GM03348 (cell line): Measurements from ENCODE around the gene SULF2.
A peak's percentile ranks its signal among the peaks of the same experiment; 100 is the strongest.

Experiments
- DNase-seq: peaks from one replicate; pipeline ENCODE4 v3.0.0; 2012; ENCODE audit warnings: low spot score

SULF2 gene

GRCh38 chr20:47735412-47736400, 49.6 kb downstream of the SULF2 start:
- no peak for DNase-seq

- DNase-seq: no peak
Measured at GRCh38 chr20:47734870-47735269, 50.4 kb downstream of the SULF2 start.

DNA sequence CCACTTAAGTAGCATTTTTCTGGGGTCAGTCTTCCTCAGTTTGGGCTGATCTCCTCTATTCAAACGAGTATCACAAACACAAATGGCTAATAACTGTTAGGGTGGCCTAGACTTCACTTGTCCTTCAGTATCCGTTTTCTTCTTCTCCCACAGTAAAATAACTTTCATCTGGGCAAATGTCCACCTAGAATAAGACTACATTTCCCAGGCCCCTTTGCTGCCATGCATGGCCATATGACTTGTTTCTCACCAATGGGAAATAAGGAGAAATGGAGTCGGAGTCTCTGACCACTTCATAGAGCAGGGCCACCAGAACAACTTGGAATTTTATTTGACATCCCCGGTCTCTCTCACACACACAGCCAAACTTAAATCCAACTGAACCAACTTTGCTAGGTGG, 51.4 kb downstream of the SULF2 start:
- DNase-seq: no peak

GRCh38 chr20:47730744-47731143, 54.5 kb downstream of the SULF2 start:
- no peak for DNase-seq

GRCh38 chr20:47729472-47729871, 55.8 kb downstream of the SULF2 start:
- no peak for DNase-seq

- DNase-seq: no peak
Measured at GRCh38 chr20:47727909-47728361, 57.3 kb downstream of the SULF2 start.

DNA sequence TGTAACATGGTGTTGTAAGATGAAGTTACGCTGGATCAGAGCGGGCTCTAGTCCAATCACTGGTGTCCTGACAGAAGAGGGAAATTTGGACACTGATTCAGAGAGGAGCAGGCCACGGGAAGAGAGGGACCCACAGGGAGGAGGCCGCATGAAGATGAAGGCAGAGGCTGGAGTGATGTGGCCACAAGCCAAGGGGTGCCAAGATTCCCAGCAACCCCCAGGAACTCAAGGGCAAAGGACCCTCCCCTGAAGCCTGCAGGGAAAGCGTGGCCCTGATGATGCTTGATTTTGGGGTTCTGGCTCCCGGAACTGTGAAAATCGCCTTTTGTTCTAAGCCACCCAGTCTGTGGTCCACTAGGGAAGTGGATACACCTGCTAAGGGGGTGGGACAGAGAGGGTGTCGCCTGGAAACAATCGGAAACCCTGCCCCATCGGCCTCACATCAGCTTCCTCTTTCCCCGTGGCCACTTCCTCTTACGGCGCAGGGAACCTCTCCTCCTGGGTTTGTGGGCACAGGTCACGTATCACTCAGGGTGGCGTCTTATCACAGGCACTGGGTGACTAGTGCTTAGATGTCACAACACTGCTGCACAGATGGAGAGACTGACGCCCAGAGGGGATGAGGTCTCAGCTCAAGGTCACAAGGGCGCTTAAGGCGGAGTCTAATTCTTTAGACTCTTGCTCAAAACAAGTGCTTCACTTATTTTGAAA, 58.0 kb downstream of the SULF2 start:
- DNase-seq: no peak

- no peak for DNase-seq
Measured at GRCh38 chr20:47726632-47727031, 58.6 kb downstream of the SULF2 start.

- peak; percentile 89 for DNase-seq
Measured at GRCh38 chr20:47725248-47725973, 59.9 kb downstream of the SULF2 start.

DNA sequence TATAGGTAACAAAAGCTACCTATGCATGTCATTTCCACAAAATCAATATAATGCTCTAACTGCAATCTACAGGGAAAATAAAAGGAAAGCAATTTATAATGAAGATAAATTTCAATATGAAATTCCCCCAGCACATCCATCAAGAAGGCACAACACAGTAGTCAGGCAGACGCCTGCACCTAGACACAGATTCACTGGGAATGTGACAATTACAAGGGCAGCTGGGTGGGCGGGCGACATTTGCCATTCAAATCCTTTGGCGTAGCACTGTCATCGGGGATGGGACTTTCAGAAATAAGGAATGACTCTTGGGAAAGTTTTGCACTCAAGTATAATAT, 60.4 kb downstream of the SULF2 start:
- no peak for DNase-seq

DNA sequence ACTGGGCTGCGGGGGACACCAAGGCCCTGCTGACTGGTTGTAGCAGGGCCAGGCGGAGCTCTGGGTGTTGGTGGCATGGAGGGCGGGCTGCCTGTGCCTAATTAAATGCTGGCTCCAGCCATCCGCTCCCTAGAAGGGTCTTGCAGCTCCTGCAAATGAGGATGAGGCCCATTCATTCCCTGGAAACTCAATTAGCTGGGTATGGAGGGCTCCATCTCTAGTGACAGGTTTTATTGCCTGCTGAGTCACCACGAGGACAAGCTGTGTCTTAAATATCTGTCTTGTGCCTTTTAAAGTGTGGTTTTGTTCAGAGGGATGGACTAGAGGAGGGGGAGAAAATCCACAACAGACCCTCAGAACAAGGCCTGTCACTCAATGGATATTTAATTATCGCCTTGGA, 60.9 kb downstream of the SULF2 start:
- DNase-seq: no peak

DNA sequence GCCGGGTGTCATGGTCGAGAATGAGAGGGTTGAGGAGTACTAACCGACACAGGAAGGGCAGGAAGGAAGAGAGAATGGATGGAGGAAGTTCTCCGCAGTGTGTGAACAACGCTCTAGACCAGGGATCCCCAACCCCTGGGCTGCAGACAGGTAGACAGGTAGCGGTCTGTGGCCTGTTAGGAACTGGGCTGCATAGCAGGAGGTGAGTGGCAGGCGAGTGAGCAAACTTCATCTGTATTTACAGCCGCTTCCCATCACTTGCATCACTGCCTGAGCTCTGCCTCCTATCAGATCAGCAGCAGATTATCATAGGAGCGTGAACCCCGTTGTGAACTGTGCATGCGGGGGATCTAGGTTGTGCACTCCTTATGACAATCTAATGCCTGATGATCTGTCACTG, 62.0 kb downstream of the SULF2 start:
- DNase-seq: no peak

- no peak for DNase-seq
Measured at GRCh38 chr20:47720636-47721427, 64.4 kb downstream of the SULF2 start.

GRCh38 chr20:47719625-47720024, 65.7 kb downstream of the SULF2 start:
- no peak for DNase-seq

DNA sequence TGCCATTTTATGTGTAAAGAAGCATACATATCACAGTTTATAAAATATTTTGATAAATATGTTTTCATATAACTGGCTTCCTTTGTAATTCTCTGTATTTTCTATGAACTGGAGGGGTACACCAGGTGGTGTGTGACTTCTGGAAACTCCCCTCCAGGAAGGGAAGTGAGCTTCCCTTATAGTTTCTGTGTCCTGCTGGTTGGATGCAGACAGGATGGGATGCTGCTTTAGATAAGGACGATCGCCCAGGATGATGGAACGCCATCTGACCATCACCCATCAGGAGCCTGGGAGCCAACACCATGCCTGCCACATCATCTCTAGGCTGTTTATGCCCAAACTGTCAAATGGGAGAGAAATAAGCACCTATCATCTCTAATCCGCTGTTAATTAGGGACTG, 66.1 kb downstream of the SULF2 start:
- DNase-seq: no peak

DNA sequence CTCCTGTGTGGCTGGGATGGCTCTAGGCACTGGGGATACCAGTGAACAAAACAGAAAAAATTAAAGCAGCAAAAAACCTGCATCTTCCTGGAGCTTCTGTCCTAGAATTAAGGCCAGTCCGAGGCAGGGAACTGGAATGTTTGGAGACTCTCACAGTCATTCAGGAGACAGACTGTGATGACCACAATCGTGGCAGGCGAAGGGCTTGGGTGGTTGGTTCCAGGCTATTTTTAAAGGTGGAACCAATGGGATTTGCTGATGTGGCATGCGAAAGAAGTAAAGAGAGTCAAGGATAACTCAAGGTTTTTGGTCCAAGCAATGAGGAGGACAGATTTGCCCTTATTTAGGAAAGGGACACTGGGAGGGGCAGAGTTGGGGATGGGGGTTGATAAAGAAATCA, 66.9 kb downstream of the SULF2 start:
- DNase-seq: no peak

GRCh38 chr20:47717421-47717820, 67.9 kb downstream of the SULF2 start:
- no peak for DNase-seq

DNA sequence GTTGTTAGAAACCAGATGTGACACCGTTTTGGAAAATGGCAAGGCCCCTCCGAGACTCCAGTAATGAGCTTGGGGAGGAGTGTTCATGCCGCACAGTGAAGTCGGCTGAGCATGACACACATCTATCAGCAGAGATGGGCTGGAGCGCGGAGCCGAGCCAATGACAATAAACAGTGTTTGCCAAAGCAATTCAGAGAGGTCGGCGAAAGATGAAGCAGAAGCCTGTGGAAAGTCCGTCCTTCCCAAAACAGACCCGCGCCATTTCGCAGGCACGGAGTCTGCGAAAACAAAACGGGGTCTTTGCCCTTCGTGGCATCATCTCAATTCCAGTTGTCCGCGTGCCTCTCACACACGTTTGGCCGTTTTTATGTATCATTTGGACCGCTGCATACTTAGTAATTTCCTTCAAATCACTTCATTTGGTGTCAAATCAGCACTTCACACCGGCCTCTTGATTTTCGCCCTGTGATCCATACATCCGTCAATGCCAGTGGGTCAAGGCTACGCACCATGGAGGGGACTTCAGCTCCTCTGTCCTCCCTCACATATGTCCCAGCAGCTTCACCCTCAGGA, 71.3 kb downstream of the SULF2 start:
- peak; percentile 43 for DNase-seq

- DNase-seq: no peak
Measured at GRCh38 chr20:47713163-47713562, 72.1 kb downstream of the SULF2 start.

GRCh38 chr20:47711046-47711752, 74.1 kb downstream of the SULF2 start:
- no peak for DNase-seq

DNA sequence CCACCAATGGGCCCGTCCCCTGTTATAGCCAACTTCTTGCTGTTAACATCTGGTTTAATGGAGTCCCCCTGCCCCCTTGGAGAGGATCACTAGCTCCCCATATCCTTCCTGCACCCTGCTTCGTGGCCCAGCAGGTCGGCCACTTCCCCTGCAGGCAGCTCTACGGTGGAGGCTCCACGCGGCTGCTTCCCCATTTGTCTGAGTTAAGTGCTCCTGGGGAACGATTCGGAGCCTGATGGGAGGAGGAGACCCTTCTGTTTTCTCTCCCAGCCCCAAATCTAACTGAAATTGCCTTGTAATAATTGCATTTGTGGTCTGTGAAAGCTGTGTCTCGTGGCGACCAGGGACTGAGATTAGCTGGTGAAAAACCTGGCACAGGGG, 74.6 kb downstream of the SULF2 start:
- no peak for DNase-seq
